ENCODE results near the gene PSTPIP2.

DNA sequence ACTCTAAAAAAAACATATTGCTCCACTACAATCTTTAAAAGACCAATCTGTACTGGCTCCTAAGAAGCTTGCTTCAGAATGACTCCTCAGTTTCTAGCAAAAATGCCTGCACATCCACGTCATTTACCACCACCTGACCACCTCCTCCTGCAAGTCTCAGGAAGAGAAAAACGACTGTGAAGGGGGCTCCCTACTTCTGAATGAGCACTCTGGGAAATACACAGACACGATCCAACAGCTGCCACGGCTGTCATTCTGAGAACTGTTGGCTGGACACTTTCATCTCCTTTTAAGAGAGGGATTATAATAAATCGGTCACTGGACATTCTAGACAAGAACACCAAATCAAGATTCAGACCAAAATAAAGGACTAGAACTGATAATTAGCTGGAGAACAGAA lies 126.4 kb downstream of the PSTPIP2 start:
- TF ChIP-seq EP300 (IDR thresholded peaks at IDR 0.05; ENCODE audit: low read depth in 2 of 2, low read length in 2 of 2) (no peak), EP300 (CRISPR knock-in tag; IDR thresholded peaks at IDR 0.05; ENCODE audit: borderline replicate concordance) (no peak), FOXP1 (IDR thresholded peaks at IDR 0.05) (no peak), FOXP1 (CRISPR knock-in tag; IDR thresholded peaks at IDR 0.05) (no peak)

All from HepG2 (cell line).